ENCODE results near the gene KLK3. TPM values are rescaled to one million over a fixed set of nuclear protein-coding genes. Genes with fewer than 3 reads are reported as not detected.

KLK3 gene
- not detected in 2 replicates for total RNA-seq

GRCh38 chr19:50854636-50855410 lies at the start of gene KLK3:
KLK3 (plus strand) TSS chr19:50854915; CDS start chr19:50854956, 41 bp downstream.

GRCh38 chr19:50823389-50824042 lies 31.2 kb upstream of the KLK3 start, which contains the start of gene KLK1:
KLK1 (minus strand) TSS chr19:50823787; CDS start chr19:50823748, 39 bp downstream.

GRCh38 chr19:50833117-50833801 lies 21.5 kb upstream of the KLK3 start, which contains the start of gene KLK15:
KLK15 (minus strand) TSS chr19:50833574; CDS start chr19:50831492, 2,082 bp downstream.

GRCh38 chr19:50873056-50873455 lies 18.3 kb downstream of the KLK3 start, which contains the start of gene KLK2:
KLK2 (plus strand) TSS chr19:50873439; CDS start chr19:50873474, 35 bp downstream.

Other genes with a start within 250 kb of the KLK3 start
- not detected in 2 replicates for gene SYT3, start 215.0 kb upstream of the KLK3 start, total RNA-seq
- not detected in 2 replicates for gene C19orf81, start 205.5 kb upstream of the KLK3 start, total RNA-seq
- 0.52 and 1.2 TPM in 2 replicates for gene SHANK1, start 135.1 kb upstream of the KLK3 start, total RNA-seq
- gene CLEC11A, start 131.6 kb upstream of the KLK3 start, total RNA-seq = 9.4 and 17.7 TPM in 2 replicates
- not detected in 2 replicates for gene GPR32, start 84.5 kb upstream of the KLK3 start, total RNA-seq
- gene ACP4, start 64.5 kb upstream of the KLK3 start, total RNA-seq = not detected in 2 replicates
- gene KLK1, start 31.1 kb upstream of the KLK3 start, total RNA-seq = not detected in 2 replicates
- gene KLK15, start 21.3 kb upstream of the KLK3 start, total RNA-seq = not detected in 2 replicates
- gene KLK2, start 18.5 kb downstream of the KLK3 start, total RNA-seq = not detected in 2 replicates
- not detected in 2 replicates for gene KLK4, start 56.5 kb downstream of the KLK3 start, total RNA-seq
- gene KLK5, start 98.1 kb downstream of the KLK3 start, total RNA-seq = not detected in 2 replicates
- gene KLK6, start 114.7 kb downstream of the KLK3 start, total RNA-seq = not detected in 2 replicates
- gene KLK7, start 129.0 kb downstream of the KLK3 start, total RNA-seq = not detected in 2 replicates
- not detected in 2 replicates for gene KLK8, start 146.7 kb downstream of the KLK3 start, total RNA-seq
- not detected in 2 replicates for gene KLK10, start 164.8 kb downstream of the KLK3 start, total RNA-seq
- gene KLK11, start 171.7 kb downstream of the KLK3 start, total RNA-seq = not detected in 2 replicates
- gene KLK12, start 180.1 kb downstream of the KLK3 start, total RNA-seq = not detected in 2 replicates
- not detected in 2 replicates for gene KLK13, start 210.2 kb downstream of the KLK3 start, total RNA-seq
- gene KLK14, start 228.0 kb downstream of the KLK3 start, total RNA-seq = not detected in 2 replicates